ENCODE measurements around the gene FGF14. TPM values are rescaled to one million over a fixed set of nuclear protein-coding genes. Genes with fewer than 3 reads are reported as not detected.

FGF14 gene
- total RNA-seq, 4 donors from 2014 or later, result 0.12 to 3.5 (median 1.3) TPM

- ATAC-seq (ENCODE audit: low FRiP score), result no peak
- TF ChIP-seq CTCF (IDR thresholded peaks at IDR 0.05), result no peak
Observed at GRCh38 chr13:102392481-102393209, 9.2 kb downstream of the FGF14 start.

GRCh38 chr13:102386461-102386860, 15.4 kb downstream of the FGF14 start:
- no peak for TF ChIP-seq CTCF (IDR thresholded peaks at IDR 0.05)
- DNase-seq (ENCODE audit: low spot score), result no peak
- no peak for ATAC-seq (ENCODE audit: low FRiP score)

More at GRCh38 chr13:102392481-102393209, 9.2 kb downstream of the FGF14 start:
- no peak for DNase-seq (ENCODE audit: low spot score)

- ATAC-seq (ENCODE audit: low FRiP score) (no peak), DNase-seq (ENCODE audit: low spot score) (no peak)
- no peak for TF ChIP-seq CTCF (IDR thresholded peaks at IDR 0.05)
Observed at GRCh38 chr13:102380012-102380411, 21.8 kb downstream of the FGF14 start.

- DNase-seq (ENCODE audit: low spot score), result no peak
- ATAC-seq (ENCODE audit: low FRiP score), result no peak
- no peak for TF ChIP-seq CTCF (IDR thresholded peaks at IDR 0.05)
Observed at GRCh38 chr13:102376318-102376717, 25.5 kb downstream of the FGF14 start.

- TF ChIP-seq CTCF (IDR thresholded peaks at IDR 0.05), result no peak
- no peak for DNase-seq (ENCODE audit: low spot score)
- no peak for ATAC-seq (ENCODE audit: low FRiP score)
Observed at GRCh38 chr13:102374726-102375125, 27.1 kb downstream of the FGF14 start.

- no peak for DNase-seq (ENCODE audit: low spot score)
- no peak for ATAC-seq (ENCODE audit: low FRiP score)
- TF ChIP-seq CTCF (IDR thresholded peaks at IDR 0.05), result no peak
Observed at GRCh38 chr13:102374233-102374632, 27.6 kb downstream of the FGF14 start.

- DNase-seq (ENCODE audit: low spot score), result no peak
- ATAC-seq (ENCODE audit: low FRiP score), result no peak
- no peak for TF ChIP-seq CTCF (IDR thresholded peaks at IDR 0.05)
Observed at GRCh38 chr13:102373221-102373620, 28.6 kb downstream of the FGF14 start.

Measured in omental fat pad (tissue), 4 donors.